Trophoblast cell (in vitro differentiated cells and primary cell): ENCODE results near the gene ARHGAP26.

Experiments used
- DNase-seq, 2 donors: peaks; one replicate each; pipeline ENCODE4 v3.0.0-alpha.2; 2016
- H2AFZ ChIP-seq: 2 replicates; pipeline ENCODE4 v1.6.1; 2013; ENCODE audit warnings: low read length, moderate library complexity, mild to moderate bottlenecking; ENCODE audit not compliant: insufficient read depth, poor library complexity
- H2AK5ac ChIP-seq: 2 replicates; pipeline ENCODE4 v1.6.1; 2013; ENCODE audit warnings: mild to moderate bottlenecking, low read length
- H2BK120ac ChIP-seq: 2 replicates; pipeline ENCODE4 v1.6.1; 2013; ENCODE audit warnings: low read length, mild to moderate bottlenecking, moderate library complexity; ENCODE audit not compliant: insufficient read depth, poor library complexity
- H2BK12ac ChIP-seq: 2 replicates; pipeline ENCODE4 v1.6.1; 2013; ENCODE audit warnings: mild to moderate bottlenecking, low read length, moderate library complexity
- H2BK5ac ChIP-seq: 2 replicates; pipeline ENCODE4 v1.6.1; 2013; ENCODE audit warnings: low read length, low read depth, moderate library complexity, mild to moderate bottlenecking; ENCODE audit not compliant: poor library complexity
- H3K14ac ChIP-seq: 2 replicates; pipeline ENCODE4 v1.6.1; 2013; ENCODE audit warnings: mild to moderate bottlenecking, low read length
- H3K18ac ChIP-seq: 2 replicates; pipeline ENCODE4 v1.6.1; 2013; ENCODE audit warnings: mild to moderate bottlenecking, low read length
- H3K23ac ChIP-seq: 2 replicates; pipeline ENCODE4 v1.6.1; 2013; ENCODE audit warnings: low read length
- H3K27ac ChIP-seq: 2 replicates; pipeline ENCODE4 v1.5.1; 2013; ENCODE audit warnings: low read depth, mild to moderate bottlenecking, inconsistent platforms, low read length, moderate library complexity
- H3K27me3 ChIP-seq: 2 replicates; pipeline ENCODE4 v1.6.1; 2013; ENCODE audit warnings: inconsistent platforms, mild to moderate bottlenecking, low read length, moderate library complexity; ENCODE audit not compliant: insufficient read depth
- H3K36me3 ChIP-seq, 2 experiments: 1 replicate in 1 of 2; 2 replicates in 1 of 2; pipeline ENCODE4 v1.6.1; 2013; ENCODE audit warnings: low read length in 2 of 2, mild to moderate bottlenecking in 2 of 2, moderate library complexity in 1 of 2; ENCODE audit not compliant: insufficient read depth in 2 of 2, control insufficient read depth in 1 of 2
- H3K4ac ChIP-seq: 2 replicates; pipeline ENCODE4 v1.6.1; 2013; ENCODE audit warnings: low read depth, mild to moderate bottlenecking, low read length, moderate library complexity
- H3K4me1 ChIP-seq, 2 experiments: 1 replicate in 1 of 2; 2 replicates in 1 of 2; pipeline ENCODE4 v1.6.1; 2013; ENCODE audit warnings: low read length in 2 of 2, mild to moderate bottlenecking in 2 of 2, moderate library complexity in 1 of 2; ENCODE audit not compliant: insufficient read depth in 2 of 2, control insufficient read depth in 1 of 2
- H3K4me2 ChIP-seq: 2 replicates; pipeline ENCODE4 v1.6.1; 2013; ENCODE audit warnings: inconsistent platforms, mild to moderate bottlenecking, low read length, moderate library complexity
- H3K4me3 ChIP-seq: 2 replicates; pipeline ENCODE4 v1.5.1; 2013; ENCODE audit warnings: mild to moderate bottlenecking, low read depth, low read length, inconsistent platforms
- H3K79me1 ChIP-seq: one replicate; pipeline ENCODE4 v1.6.1; 2013; ENCODE audit warnings: low read length
- H3K79me2 ChIP-seq: 2 replicates; pipeline ENCODE4 v1.6.1; 2013; ENCODE audit warnings: low read length, mild to moderate bottlenecking; ENCODE audit not compliant: control insufficient read depth, insufficient read depth, poor library complexity
- H3K9ac ChIP-seq: 2 replicates; pipeline ENCODE4 v1.6.1; 2013; ENCODE audit warnings: mild to moderate bottlenecking, low read length
- H3K9me3 ChIP-seq: 2 replicates; pipeline ENCODE4 v1.6.1; 2013; ENCODE audit warnings: low read depth, mild to moderate bottlenecking, control low read depth, inconsistent platforms, low read length; ENCODE audit not compliant: insufficient read depth
- H4K12ac ChIP-seq: 2 replicates; pipeline ENCODE4 v1.6.1; 2013; ENCODE audit warnings: low read depth, mild to moderate bottlenecking, low read length, moderate library complexity
- H4K8ac ChIP-seq: 2 replicates; pipeline ENCODE4 v1.6.1; 2013; ENCODE audit warnings: low read depth, mild to moderate bottlenecking, low read length, moderate library complexity
- H4K91ac ChIP-seq: one replicate; pipeline ENCODE4 v1.6.1; 2013; ENCODE audit warnings: low read depth, mild to moderate bottlenecking, low read length, moderate library complexity
- WGBS: extraction: QIAGEN DNeasy Blood & Tissue Kit; methylation state at CpG from one replicate; pipeline ENCODE4 v1.1.7; 2013; ENCODE audit warnings: missing lambda C conversion rate; ENCODE audit not compliant: insufficient read length, insufficient coverage; ENCODE audit errors: extremely low coverage; 5-methylcytosine and 5-hydroxymethylcytosine counted together

Gene ARHGAP26

DNA sequence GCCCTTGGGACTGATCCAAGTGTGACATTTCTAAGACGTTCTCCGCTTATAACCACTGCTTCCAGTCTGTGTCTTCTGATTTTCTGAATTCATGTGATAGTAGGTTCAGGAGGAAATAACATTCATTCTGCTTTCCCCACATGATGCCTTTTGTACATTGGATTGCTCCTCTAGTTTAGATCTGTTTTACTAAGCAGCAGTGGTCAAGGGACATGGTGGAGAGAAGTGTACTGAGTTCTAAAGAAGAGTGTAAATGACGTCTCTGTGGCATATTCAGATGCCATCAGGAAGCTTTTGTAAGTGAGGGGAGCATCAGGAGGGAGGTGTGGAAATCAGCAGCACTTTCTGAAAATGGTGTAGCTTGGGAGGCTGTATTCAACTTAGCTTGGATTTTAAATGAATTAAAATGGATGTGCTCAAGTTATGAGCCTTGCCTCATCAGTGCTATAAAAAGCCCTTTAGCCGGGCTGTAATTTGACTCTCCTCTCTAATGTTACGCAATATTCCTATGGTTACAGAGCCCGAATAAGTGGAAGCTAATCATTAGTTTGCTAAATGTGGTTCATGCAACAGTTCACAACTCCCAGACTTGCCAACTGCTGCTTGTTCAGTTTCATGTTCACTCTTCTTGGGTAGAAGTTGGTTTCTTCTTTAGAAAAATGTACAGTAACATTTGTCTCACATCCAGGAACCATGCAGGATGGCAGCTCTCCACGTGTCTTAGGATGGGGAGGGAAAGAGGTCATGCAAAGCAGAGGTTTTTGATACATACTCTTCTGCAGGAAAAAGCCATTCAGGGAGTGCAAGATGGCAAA, 281.3 kb downstream of the ARHGAP26 start:
- Histone ChIP-seq H3K4me3 (no peak overlapping the region), H4K12ac (no peak overlapping the region), H3K14ac (no peak overlapping the region), H2BK120ac (no peak overlapping the region), H4K91ac (no peak overlapping the region), H3K27ac (no peak overlapping the region), H3K9me3 (no peaks in the 10 kb centered on the region), H2AK5ac (no peak overlapping the region), H3K27me3 (no peaks in the 10 kb centered on the region), H3K4me1 (peaks cover 2 to 5% of the 10 kb centered on the region in 2 experiments), H3K79me2 (no peaks in the 10 kb centered on the region), H3K79me1 (no peaks in the 10 kb centered on the region), H3K4me2 (no peak overlapping the region), H2AFZ (no peak overlapping the region), H3K9ac (no peak overlapping the region), H4K8ac (no peak overlapping the region), H3K18ac (no peak overlapping the region), H3K4ac (no peak overlapping the region), H3K23ac (no peak overlapping the region), H2BK12ac (no peak overlapping the region), H3K36me3 (no peaks in the 10 kb centered on the region), H2BK5ac (no peak overlapping the region)
- no CpG with 5 or more reads among the region's 7 CpGs for WGBS
- DNase-seq: peak in 1 of 2 donors; percentile 24

DNA sequence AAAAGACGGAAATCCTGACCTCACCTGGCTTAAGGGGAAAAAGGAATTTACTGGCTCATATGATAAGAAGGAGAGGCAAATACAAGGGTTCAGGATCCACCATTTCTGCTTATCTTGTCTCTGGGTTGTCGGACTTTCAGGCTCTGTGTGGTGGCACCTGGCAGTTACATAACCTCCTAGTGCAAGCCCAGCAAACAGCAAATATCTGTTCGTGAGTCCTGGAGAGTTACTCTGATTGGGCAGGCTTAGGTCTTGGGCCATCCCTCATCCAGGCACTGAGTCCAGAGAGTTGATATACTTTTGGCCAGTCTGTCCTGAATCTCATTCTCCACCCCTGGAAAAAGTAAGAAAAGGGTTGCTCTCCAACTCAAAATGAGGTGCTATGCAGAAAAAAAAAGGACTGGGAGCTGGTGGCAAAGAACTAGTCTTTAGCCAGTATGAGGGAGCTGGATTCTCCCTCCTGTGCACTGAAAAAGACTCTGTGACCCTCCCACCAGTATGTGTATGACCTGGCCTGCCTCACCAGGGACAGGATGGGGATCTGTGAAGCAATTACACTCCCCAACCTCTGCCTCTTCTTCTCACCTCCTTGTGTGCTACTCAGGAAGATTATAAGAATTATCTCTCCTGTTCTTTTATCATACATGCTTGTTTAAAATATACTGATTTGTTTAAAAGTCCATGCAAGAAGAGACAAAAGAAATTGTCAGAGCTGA, 282.9 kb downstream of the ARHGAP26 start:
- no peak overlapping the region for H4K12ac ChIP-seq
- no peak overlapping the region for H3K14ac ChIP-seq
- H3K27me3 ChIP-seq: no peaks in the 10 kb centered on the region
- H3K18ac ChIP-seq: no peak overlapping the region
- no CpG with 5 or more reads among the region's 3 CpGs for WGBS
- no peak overlapping the region for H2BK5ac ChIP-seq
- no peak overlapping the region for H2BK12ac ChIP-seq
- H2AFZ ChIP-seq: no peak overlapping the region
- no peak overlapping the region for H4K8ac ChIP-seq
- H3K4me2 ChIP-seq: no peak overlapping the region
- no peak overlapping the region for H3K27ac ChIP-seq
- no peaks in the 10 kb centered on the region for H3K79me2 ChIP-seq
- H2BK120ac ChIP-seq: no peak overlapping the region
- H3K9me3 ChIP-seq: no peaks in the 10 kb centered on the region
- no peak overlapping the region for H4K91ac ChIP-seq
- H3K4me3 ChIP-seq: no peak overlapping the region
- H3K4me1 ChIP-seq: peaks cover 2 to 5% of the 10 kb centered on the region in 2 experiments
- no peak overlapping the region for H3K23ac ChIP-seq
- H3K9ac ChIP-seq: no peak overlapping the region
- no peak for DNase-seq
- no peak overlapping the region for H2AK5ac ChIP-seq
- H3K4ac ChIP-seq: no peak overlapping the region
- no peaks in the 10 kb centered on the region for H3K36me3 ChIP-seq
- no peaks in the 10 kb centered on the region for H3K79me1 ChIP-seq

DNA sequence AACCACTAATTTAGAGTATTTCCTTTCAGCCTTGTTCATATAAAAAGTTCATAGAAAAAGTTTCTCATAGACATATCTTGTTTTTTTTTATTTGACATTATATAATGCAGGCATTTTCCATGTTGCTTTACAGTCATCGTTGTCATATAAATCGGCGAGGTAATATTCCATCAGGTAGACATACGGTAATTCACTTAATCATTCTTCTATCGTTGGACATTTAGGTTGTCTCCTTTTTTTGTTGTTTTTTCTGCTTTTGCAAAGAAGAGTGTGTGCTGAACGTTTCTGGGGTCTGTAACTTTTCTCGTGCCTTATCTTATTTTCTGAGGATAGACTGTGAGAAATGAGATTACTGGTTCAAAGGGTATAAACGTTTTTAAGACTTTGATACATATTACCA, 283.6 kb downstream of the ARHGAP26 start:
- H4K8ac ChIP-seq: no peak overlapping the region
- no peaks in the 10 kb centered on the region for H3K27me3 ChIP-seq
- no peaks in the 10 kb centered on the region for H3K79me2 ChIP-seq
- no peak overlapping the region for H3K14ac ChIP-seq
- H3K4ac ChIP-seq: no peak overlapping the region
- no peak for DNase-seq
- H3K9me3 ChIP-seq: no peaks in the 10 kb centered on the region
- H4K12ac ChIP-seq: no peak overlapping the region
- H3K27ac ChIP-seq: no peak overlapping the region
- no peak overlapping the region for H2AK5ac ChIP-seq
- peaks cover 2 to 5% of the 10 kb centered on the region in 2 experiments for H3K4me1 ChIP-seq
- no peak overlapping the region for H2BK120ac ChIP-seq
- WGBS: no CpG with 5 or more reads among the region's 8 CpGs
- no peak overlapping the region for H2BK12ac ChIP-seq
- no peak overlapping the region for H3K23ac ChIP-seq
- no peak overlapping the region for H2BK5ac ChIP-seq
- no peak overlapping the region for H3K18ac ChIP-seq
- H3K9ac ChIP-seq: no peak overlapping the region
- H3K4me2 ChIP-seq: no peak overlapping the region
- H3K36me3 ChIP-seq: no peaks in the 10 kb centered on the region
- no peak overlapping the region for H4K91ac ChIP-seq
- no peaks in the 10 kb centered on the region for H3K79me1 ChIP-seq
- H2AFZ ChIP-seq: no peak overlapping the region
- no peak overlapping the region for H3K4me3 ChIP-seq

DNA sequence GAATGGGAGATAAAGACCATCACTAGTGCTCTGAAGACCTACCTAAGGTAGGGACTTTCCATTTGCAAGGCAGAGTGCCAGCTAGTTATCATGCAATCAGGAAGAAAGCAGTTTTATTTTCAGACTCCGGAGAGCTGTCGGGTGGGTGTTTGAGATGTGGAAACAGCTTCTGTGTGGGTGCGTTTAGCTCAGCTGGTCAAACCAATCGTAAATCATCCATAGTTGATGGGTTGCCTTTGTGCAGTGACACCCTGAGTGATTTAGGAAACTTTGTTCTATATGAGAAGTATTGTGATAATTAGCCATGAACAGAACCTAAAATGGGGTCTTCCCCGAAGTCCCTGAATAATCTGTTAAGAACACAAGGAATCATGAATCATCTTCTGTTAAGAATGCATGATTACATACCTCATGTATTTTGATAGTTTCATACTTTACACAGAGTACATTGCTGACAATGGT, 284.3 kb downstream of the ARHGAP26 start:
- Histone ChIP-seq H3K4me2 (no peak overlapping the region), H3K9ac (no peak overlapping the region), H3K18ac (no peak overlapping the region), H3K79me1 (no peaks in the 10 kb centered on the region), H3K36me3 (no peaks in the 10 kb centered on the region), H2BK5ac (no peak overlapping the region), H3K4ac (no peak overlapping the region), H2AK5ac (no peak overlapping the region), H4K12ac (no peak overlapping the region), H2BK12ac (no peak overlapping the region), H4K91ac (no peak overlapping the region), H3K27me3 (no peaks in the 10 kb centered on the region), H3K4me1 (peaks cover 2 to 5% of the 10 kb centered on the region in 2 experiments), H3K9me3 (no peaks in the 10 kb centered on the region), H3K79me2 (no peaks in the 10 kb centered on the region), H3K23ac (no peak overlapping the region), H3K4me3 (no peak overlapping the region), H2BK120ac (no peak overlapping the region), H2AFZ (no peak overlapping the region), H3K27ac (no peak overlapping the region), H4K8ac (no peak overlapping the region), H3K14ac (no peak overlapping the region)
- WGBS: no CpG with 5 or more reads among the region's 5 CpGs
- no peak for DNase-seq
